CD4-positive, alpha-beta memory T cell (primary cell): Measurements from ENCODE around the gene CLSTN3. TPM values are rescaled to one million over a fixed set of nuclear protein-coding genes. Genes with fewer than 3 reads are reported as not detected.

Experiments used
- CTCF ChIA-PET: fragments of 350-600 bp; sonication (Branson Sonifier 250); formaldehyde crosslinking; loops from one replicate; lab custom pipeline; 2021; ENCODE audit warnings: inconsistent platforms; ENCODE audit not compliant: partially characterized antibody; lab: Charles Lee
- POLR2A ChIA-PET: fragments of 350-600 bp; sonication (Branson Sonifier 250); formaldehyde crosslinking; loops from one replicate; lab custom pipeline; 2021; ENCODE audit not compliant: partially characterized antibody; lab: Charles Lee
- DNase-seq, 5 donors: peaks; one replicate each; pipeline versions ENCODE4 v3.0.0 to v3.0.0-alpha.2; 2020 to 2022; ENCODE audit warnings: mixed read lengths in 1 of 5
- H3K27ac ChIP-seq: one replicate; pipeline ENCODE4 v1.7.0; 2013; ENCODE audit warnings: low read depth, low read length
- H3K27me3 ChIP-seq: 2 replicates; pipeline ENCODE4 v1.7.0; 2013; ENCODE audit warnings: mild to moderate bottlenecking, low read length, moderate library complexity; ENCODE audit not compliant: insufficient read depth
- H3K36me3 ChIP-seq: 2 replicates; pipeline ENCODE4 v1.7.0; 2013; ENCODE audit warnings: mild to moderate bottlenecking, low read length, moderate library complexity; ENCODE audit not compliant: insufficient read depth
- H3K4me1 ChIP-seq: 2 replicates; pipeline ENCODE4 v1.7.0; 2013; ENCODE audit warnings: mild to moderate bottlenecking, low read length, moderate library complexity; ENCODE audit not compliant: insufficient read depth
- H3K4me3 ChIP-seq, 2 donors: one replicate each; pipeline ENCODE4 v1.7.0; 2013; ENCODE audit warnings: low read length in 2 of 2, mild to moderate bottlenecking in 1 of 2
- H3K9me3 ChIP-seq, 2 donors: one replicate each; pipeline ENCODE4 v1.7.0; 2013; ENCODE audit warnings: low read length in 2 of 2, control low read depth in 1 of 2; ENCODE audit not compliant: control insufficient read depth in 1 of 2
- H3K27ac Mint-ChIP-seq, 7 donors: one replicate each; pipeline ENCODE4 v1.8.0; 2020 to 2021; ENCODE audit warnings: mixed read lengths in 7 of 7, mild to moderate bottlenecking in 6 of 7, inconsistent platforms in 3 of 7, moderate library complexity in 3 of 7
- H3K27me3 Mint-ChIP-seq, 2 donors: one replicate each; pipeline ENCODE4 v1.8.0; 2020 to 2021; ENCODE audit warnings: mixed read lengths in 2 of 2
- H3K36me3 Mint-ChIP-seq, 2 donors: one replicate each; pipeline ENCODE4 v1.8.0; 2020 to 2021; ENCODE audit warnings: mixed read lengths in 2 of 2, inconsistent platforms in 1 of 2, mild to moderate bottlenecking in 1 of 2
- H3K4me1 Mint-ChIP-seq, 4 donors: one replicate each; pipeline ENCODE4 v1.8.0; 2020 to 2021; ENCODE audit warnings: mixed read lengths in 4 of 4, mild to moderate bottlenecking in 1 of 4
- H3K4me3 Mint-ChIP-seq, 8 donors: one replicate each; pipeline ENCODE4 v1.8.0; 2020 to 2021; ENCODE audit warnings: mixed read lengths in 8 of 8, mild to moderate bottlenecking in 7 of 8, moderate library complexity in 6 of 8, inconsistent platforms in 3 of 8
- H3K9me3 Mint-ChIP-seq, 8 donors: one replicate each; pipeline ENCODE4 v1.8.0; 2020 to 2021; ENCODE audit warnings: mixed read lengths in 8 of 8, mild to moderate bottlenecking in 5 of 8, inconsistent platforms in 3 of 8, moderate library complexity in 1 of 8
- intact Hi-C: fragments of 100-400 bp; cut with micrococcal nuclease; formaldehyde crosslinking; loops from one replicate; pipeline ENCODE4 v1.15.1; 2023
- polyA plus RNA-seq, 2 donors: library from polyadenylated mRNA; unstranded; fragments of 300-500 nt; fragmentation: Illumina TruSeq; gene quantifications; one replicate each; pipeline ENCODE4 v1.2.3, GENCODE V29; 2021
- total RNA-seq, 2 experiments: library from RNA; stranded (reverse); gene quantifications; one replicate each; pipeline ENCODE4 v1.2.3, GENCODE V29; 2021

The CLSTN3 gene
- total and polyA plus RNA-seq, 4 experiments from 2014 or later, result 6.7 to 58.5 (median 29.1) TPM

- Histone ChIP-seq H3K27ac (peak within 1 kb of the TSS; percentile 74), H3K9me3 (no peaks in the 10 kb centered on the region), H3K36me3 (no peaks in the 10 kb centered on the region), H3K4me1 (peaks cover 38% of the 10 kb centered on the region), H3K4me3 (peak within 1 kb of the TSS; percentile 54 to 94), H3K27me3 (no peaks in the 10 kb centered on the region)
- no peaks in the 10 kb centered on the region for H3K27me3 Mint-ChIP-seq
- H3K4me1 Mint-ChIP-seq, result peaks cover 22 to 53% (median 40%) of the 10 kb centered on the region in 4 donors
- peak within 1 kb of the TSS; percentile 93 to 96 (median 94) for H3K4me3 Mint-ChIP-seq
- peaks cover 0 to 12% (median 10%) of the 10 kb centered on the region in 8 donors for H3K9me3 Mint-ChIP-seq
- ChIA-PET POLR2A (interaction anchor here (0.9 to 4.4 kb wide), 31 partner anchors 13 to 420 kb away, joined by 3 to 62 read pairs (median 8); partner anchors contain the start of genes ATN1, C12orf57, C1R and ENO2), CTCF (interaction anchor here (0.6 to 8.3 kb wide), 41 partner anchors 10 to 267 kb away, joined by 3 to 130 read pairs (median 4); partner anchors contain the start of genes C12orf57, C1R, LPCAT3 and PEX5)
- intact Hi-C loops, result loop anchor here (1.0 to 2.0 kb wide), 6 partner anchors 22 to 237 kb away; partner anchors contain the start of genes C12orf57, CLSTN3, EMG1 and LPCAT3
- DNase-seq, result peak; percentile 63 to 73 (median 69)
- H3K36me3 Mint-ChIP-seq, result peaks cover 17 to 35% of the 10 kb centered on the region in 2 donors
- H3K27ac Mint-ChIP-seq, result peak within 1 kb of the TSS; percentile 91 to 97 (median 95)
Measured at GRCh38 chr12:7108796-7109571, 21.2 kb upstream of the CLSTN3 start, which contains the start of gene C1RL. Gene C1RL (minus strand): TSS chr12:7109214. CDS start chr12:7109180, 34 bp downstream.

- CTCF ChIA-PET, result interaction anchor here (0.6 to 8.3 kb wide), 25 partner anchors 10 to 267 kb away, joined by 3 to 130 read pairs (median 4); partner anchors contain the start of genes C12orf57, C1R, LPCAT3 and PHB2
- peaks cover 33% of the 10 kb centered on the region for H3K4me1 ChIP-seq
- Mint-ChIP-seq H3K27me3 (no peaks in the 10 kb centered on the region), H3K4me3 (peak overlapping the region; percentile 85 to 96 (median 91)), H3K27ac (peak overlapping the region; percentile 79 to 97 (median 87)), H3K4me1 (peaks cover 20 to 51% (median 39%) of the 10 kb centered on the region in 4 donors), H3K9me3 (peaks cover 0 to 12% (median 10%) of the 10 kb centered on the region in 8 donors), H3K36me3 (peaks cover 16 to 31% of the 10 kb centered on the region in 2 donors)
- DNase-seq, result no peak
- no peaks in the 10 kb centered on the region for H3K27me3 ChIP-seq
- POLR2A ChIA-PET, result interaction anchor here (1.0 to 4.4 kb wide), 11 partner anchors 13 to 357 kb away, joined by 3 to 62 read pairs (median 13); partner anchors contain the start of genes C12orf57, ENO2, LPCAT3 and MLF2
- intact Hi-C loops, result loop anchor here (1.0 to 2.0 kb wide), 3 partner anchors 21 to 165 kb away; partner anchors contain the start of genes C12orf57, CLSTN3 and LPCAT3
- H3K27ac ChIP-seq, result peak overlapping the region; percentile 74
- no peaks in the 10 kb centered on the region for H3K36me3 ChIP-seq
- H3K4me3 ChIP-seq, result peak overlapping the region in 1 of 2 donors; percentile 94
- no peaks in the 10 kb centered on the region for H3K9me3 ChIP-seq
Measured at GRCh38 chr12:7109572-7109920, 20.6 kb upstream of the CLSTN3 start.

- Mint-ChIP-seq H3K36me3 (peaks cover 16 to 34% of the 10 kb centered on the region in 2 donors), H3K4me1 (peaks cover 18 to 46% (median 36%) of the 10 kb centered on the region in 4 donors), H3K9me3 (peaks cover 0 to 10% (median 7%) of the 10 kb centered on the region in 8 donors), H3K4me3 (peak overlapping the region in 1 of 8 donors; percentile 25), H3K27ac (peak overlapping the region in 3 of 7 donors; percentile 57 to 73 (median 68)), H3K27me3 (no peaks in the 10 kb centered on the region)
- Histone ChIP-seq H3K4me3 (no peak overlapping the region), H3K9me3 (no peaks in the 10 kb centered on the region), H3K36me3 (no peaks in the 10 kb centered on the region), H3K4me1 (peaks cover 27% of the 10 kb centered on the region), H3K27me3 (no peaks in the 10 kb centered on the region), H3K27ac (no peak overlapping the region)
- CTCF ChIA-PET, result interaction anchor here (0.9 to 8.3 kb wide), 14 partner anchors 8 to 260 kb away, joined by 3 to 130 read pairs (median 10); partner anchors contain the start of genes C12orf57, CDCA3, LPCAT3 and PHB2
- POLR2A ChIA-PET, result interaction anchor here (1.5 to 4.4 kb wide), 3 partner anchors 92 to 174 kb away, joined by 7 to 26 read pairs (median 20); partner anchors contain the start of genes C12orf57, LPCAT3 and RNU7-1
- intact Hi-C loops, result no loop called here
- no peak for DNase-seq
Measured at GRCh38 chr12:7110661-7111060, 19.5 kb upstream of the CLSTN3 start.

DNA sequence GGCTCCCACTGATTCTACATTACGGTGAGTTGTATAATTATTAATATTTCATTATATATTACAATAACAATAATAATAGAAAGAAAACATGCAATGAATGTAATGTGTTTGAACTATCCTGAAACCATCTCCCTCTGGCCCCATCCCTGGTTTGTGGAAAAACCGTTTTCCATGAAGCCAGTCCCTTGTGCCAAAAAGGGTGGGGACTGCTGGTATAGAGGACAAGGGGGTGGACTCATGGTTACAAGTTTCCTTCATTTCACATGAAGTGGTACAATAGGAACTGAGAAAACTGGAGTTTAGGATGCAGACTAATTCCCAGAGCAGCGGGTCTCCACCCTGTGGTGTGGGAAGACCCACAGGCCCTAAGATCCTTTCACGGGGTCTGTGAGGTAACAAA is 18.1 kb upstream of the CLSTN3 start:
- intact Hi-C loops, result no loop called here
- H3K4me3 Mint-ChIP-seq, result no peak overlapping the region
- POLR2A ChIA-PET, result interaction anchor here (2.1 to 4.0 kb wide), 3 partner anchors 165 to 260 kb away, joined by 6 to 26 read pairs (median 8); partner anchors contain the start of genes C12orf57, CDCA3, RNU7-1 and USP5

DNA sequence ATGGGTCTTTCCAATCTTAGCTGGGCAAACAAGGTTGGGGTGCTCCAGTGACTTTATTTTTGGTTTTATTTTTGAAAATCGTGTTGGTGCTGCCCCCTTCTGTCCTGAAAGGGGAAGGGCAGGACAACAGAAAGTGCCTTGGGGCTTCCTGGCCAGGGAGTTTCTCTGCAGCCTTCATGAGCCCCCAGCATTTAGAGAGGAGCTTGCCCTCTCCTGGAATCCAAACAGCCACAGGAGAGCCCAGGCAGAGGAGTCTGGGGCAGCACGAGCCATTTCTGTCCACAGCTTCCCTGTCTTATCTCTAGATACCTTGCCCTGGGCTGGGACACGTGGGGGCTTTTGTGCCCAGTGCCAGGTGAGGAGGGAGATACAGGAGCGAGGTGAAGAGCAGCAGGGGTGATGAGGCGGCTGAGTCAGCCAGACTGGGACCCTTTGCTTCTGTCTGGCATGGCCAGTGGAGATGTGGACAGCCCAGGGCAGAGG is 16.7 kb upstream of the CLSTN3 start:
- Mint-ChIP-seq H3K27ac (peak overlapping the region in 4 of 7 donors; percentile 14 to 41 (median 28)), H3K27me3 (no peaks in the 10 kb centered on the region), H3K4me3 (peak overlapping the region in 1 of 8 donors; percentile 32), H3K9me3 (no peaks in the 10 kb centered on the region), H3K4me1 (peaks cover 5 to 21% (median 18%) of the 10 kb centered on the region in 4 donors), H3K36me3 (peaks cover 21 to 27% of the 10 kb centered on the region in 2 donors)
- intact Hi-C loops, result loop anchor here (1.0 kb wide), 4 partner anchors 95 to 244 kb away; partner anchors contain the start of genes C12orf57 and LPCAT3
- POLR2A ChIA-PET, result interaction anchor here (0.6 to 4.0 kb wide), 4 partner anchors 167 to 261 kb away, joined by 3 to 26 read pairs (median 7); partner anchors contain the start of genes C12orf57, CDCA3, RNU7-1 and USP5
- H3K27ac ChIP-seq, result no peak overlapping the region
- CTCF ChIA-PET, result interaction anchor here (0.6 to 8.3 kb wide), 21 partner anchors 8 to 333 kb away, joined by 3 to 130 read pairs (median 5); partner anchors contain the start of genes C12orf57, CDCA3, LPCAT3 and RNU7-1
- H3K4me1 ChIP-seq, result peaks cover 8% of the 10 kb centered on the region
- H3K9me3 ChIP-seq, result no peaks in the 10 kb centered on the region
- H3K27me3 ChIP-seq, result no peaks in the 10 kb centered on the region
- H3K36me3 ChIP-seq, result no peaks in the 10 kb centered on the region
- no peak overlapping the region for H3K4me3 ChIP-seq
- peak in 4 of 5 donors; percentile 50 to 62 (median 56) for DNase-seq

More for the DNA sequence above, 18.1 kb upstream of the CLSTN3 start:
- CTCF ChIA-PET, result interaction anchor here (1.1 to 8.3 kb wide), 17 partner anchors 9 to 547 kb away, joined by 3 to 130 read pairs (median 6); partner anchors contain the start of genes C12orf57, CDCA3, LPCAT3 and RBP5
- no peak overlapping the region for H3K4me3 ChIP-seq
- Mint-ChIP-seq H3K9me3 (no peaks in the 10 kb centered on the region), H3K27me3 (no peaks in the 10 kb centered on the region), H3K27ac (no peak overlapping the region), H3K36me3 (peaks cover 13 to 28% of the 10 kb centered on the region in 2 donors), H3K4me1 (peaks cover 9 to 32% (median 26%) of the 10 kb centered on the region in 4 donors)
- H3K36me3 ChIP-seq, result no peaks in the 10 kb centered on the region
- H3K4me1 ChIP-seq, result peaks cover 16% of the 10 kb centered on the region
- H3K27me3 ChIP-seq, result no peaks in the 10 kb centered on the region
- H3K27ac ChIP-seq, result no peak overlapping the region
- no peak for DNase-seq
- no peaks in the 10 kb centered on the region for H3K9me3 ChIP-seq

DNA sequence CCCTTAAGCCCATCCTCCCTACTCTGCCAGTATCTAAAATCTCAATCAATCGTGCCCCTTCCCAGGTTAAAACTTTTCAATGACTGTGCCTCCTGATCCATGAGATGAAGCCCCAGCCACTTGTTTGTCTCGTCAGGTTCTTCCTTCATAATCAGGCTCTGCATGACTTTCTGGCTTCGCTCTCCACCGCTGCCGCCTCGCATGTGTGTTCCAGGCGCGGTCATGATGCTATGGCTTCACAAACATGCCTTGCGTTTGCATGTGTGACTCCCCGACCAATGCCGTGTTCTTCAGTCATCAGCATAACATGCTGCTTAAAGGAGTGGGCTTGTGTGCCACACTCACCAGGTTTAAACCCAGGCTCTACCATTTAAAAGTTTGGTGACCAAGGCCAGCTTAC is 16.2 kb upstream of the CLSTN3 start:
- ChIA-PET POLR2A (interaction anchor here (4.0 kb wide), 1 partner anchor 170 kb away, joined by 26 read pairs; the partner anchor contains the start of genes C12orf57 and RNU7-1), CTCF (interaction anchor here (0.9 to 8.3 kb wide), 15 partner anchors 8 to 243 kb away, joined by 3 to 130 read pairs (median 8); partner anchors contain the start of genes C12orf57, LPCAT3, RNU7-1 and SPSB2)
- Mint-ChIP-seq H3K4me3 (no peak overlapping the region), H3K36me3 (peaks cover 18 to 30% of the 10 kb centered on the region in 2 donors), H3K27ac (peak overlapping the region in 1 of 7 donors; percentile 43), H3K9me3 (no peaks in the 10 kb centered on the region), H3K4me1 (peaks cover 5 to 21% (median 15%) of the 10 kb centered on the region in 4 donors), H3K27me3 (no peaks in the 10 kb centered on the region)
- no peak for DNase-seq
- H3K27ac ChIP-seq, result no peak overlapping the region
- intact Hi-C loops, result no loop called here
- H3K27me3 ChIP-seq, result no peaks in the 10 kb centered on the region
- no peaks in the 10 kb centered on the region for H3K36me3 ChIP-seq
- peaks cover 8% of the 10 kb centered on the region for H3K4me1 ChIP-seq
- H3K4me3 ChIP-seq, result no peak overlapping the region
- H3K9me3 ChIP-seq, result no peaks in the 10 kb centered on the region
